HEK293T (cell line): Measurements from ENCODE around the gene TPMT.

Experiments used
- CTCF ChIA-PET: fragments of 350-600 bp; formaldehyde crosslinking; extraction: SDS; loops from one replicate; lab custom pipeline; 2021; ENCODE audit warnings: antibody characterized with exemption, inconsistent platforms; lab: Yijun Ruan, JAX
- POLR2A ChIA-PET: fragments of 350-600 bp; formaldehyde crosslinking; extraction: SDS; loops from one replicate; lab custom pipeline; 2020; ENCODE audit warnings: antibody characterized with exemption, inconsistent platforms; lab: Yijun Ruan, JAX
- DNase-seq: peaks from one replicate; pipeline ENCODE4 v3.0.0; 2012; ENCODE audit warnings: mixed read lengths; ENCODE audit errors: extremely low spot score
- ARNT ChIP-seq: fragments of 450-650 bp; IDR thresholded peaks from 2 replicates; pipeline ENCODE4 v1.6.1; 2017; ENCODE audit warnings: mild to moderate bottlenecking
- BHLHE40 ChIP-seq: fragments of 450-650 bp; IDR thresholded peaks from 2 replicates; pipeline ENCODE4 v1.6.1; 2016; ENCODE audit warnings: mild to moderate bottlenecking, moderate library complexity, borderline replicate concordance
- CTBP1 ChIP-seq: fragments of 450-650 bp; IDR thresholded peaks from 2 replicates; pipeline ENCODE4 v1.6.1; 2016; ENCODE audit warnings: borderline replicate concordance
- ELF4 ChIP-seq: fragments of 450-650 bp; IDR thresholded peaks from 2 replicates; pipeline ENCODE4 v1.6.1; 2017; ENCODE audit warnings: antibody characterized with exemption
- FOXA1 ChIP-seq: fragments of 450-650 bp; IDR thresholded peaks from 2 replicates; pipeline ENCODE4 v1.6.1; 2016; ENCODE audit warnings: mild to moderate bottlenecking
- FOXK2 ChIP-seq: fragments of 450-650 bp; IDR thresholded peaks from 2 replicates; pipeline ENCODE4 v1.6.1; 2016; ENCODE audit warnings: mild to moderate bottlenecking
- FOXM1 ChIP-seq: fragments of 450-650 bp; IDR thresholded peaks from 2 replicates; pipeline ENCODE4 v1.6.1; 2017; ENCODE audit warnings: mild to moderate bottlenecking, borderline replicate concordance
- HDGF ChIP-seq: fragments of 450-650 bp; IDR thresholded peaks from 2 replicates; pipeline ENCODE4 v1.6.1; 2017; ENCODE audit warnings: antibody characterized with exemption, borderline replicate concordance
- L3MBTL2 ChIP-seq: fragments of 450-650 bp; conservative IDR thresholded peaks from 2 replicates; pipeline ENCODE4 v1.6.1; 2016; ENCODE audit warnings: mild to moderate bottlenecking
- LEF1 ChIP-seq: fragments of 450-650 bp; IDR thresholded peaks from 2 replicates; pipeline ENCODE4 v1.6.1; 2017; ENCODE audit warnings: mild to moderate bottlenecking, borderline replicate concordance
- NFRKB ChIP-seq: fragments of 450-650 bp; IDR thresholded peaks from 2 replicates; pipeline ENCODE4 v1.6.1; 2016; ENCODE audit warnings: mild to moderate bottlenecking, moderate library complexity
- SP1 ChIP-seq: fragments of 450-650 bp; IDR thresholded peaks from 2 replicates; pipeline ENCODE4 v1.6.1; 2017
- SUZ12 ChIP-seq: fragments of 450-650 bp; IDR thresholded peaks from 2 replicates; pipeline ENCODE4 v1.6.1; 2016; ENCODE audit warnings: mild to moderate bottlenecking
- TARDBP ChIP-seq: fragments of 450-650 bp; IDR thresholded peaks from 2 replicates; pipeline ENCODE4 v1.6.1; 2016
- ZNF384 ChIP-seq: fragments of 450-650 bp; IDR thresholded peaks from 2 replicates; pipeline ENCODE4 v1.6.1; 2016
- TF ChIP-seq, protein P1 (sequence below): fragments of 450-650 bp; IDR thresholded peaks from 2 replicates; pipeline ENCODE4 v1.6.1; 2016

The TPMT gene

DNA sequence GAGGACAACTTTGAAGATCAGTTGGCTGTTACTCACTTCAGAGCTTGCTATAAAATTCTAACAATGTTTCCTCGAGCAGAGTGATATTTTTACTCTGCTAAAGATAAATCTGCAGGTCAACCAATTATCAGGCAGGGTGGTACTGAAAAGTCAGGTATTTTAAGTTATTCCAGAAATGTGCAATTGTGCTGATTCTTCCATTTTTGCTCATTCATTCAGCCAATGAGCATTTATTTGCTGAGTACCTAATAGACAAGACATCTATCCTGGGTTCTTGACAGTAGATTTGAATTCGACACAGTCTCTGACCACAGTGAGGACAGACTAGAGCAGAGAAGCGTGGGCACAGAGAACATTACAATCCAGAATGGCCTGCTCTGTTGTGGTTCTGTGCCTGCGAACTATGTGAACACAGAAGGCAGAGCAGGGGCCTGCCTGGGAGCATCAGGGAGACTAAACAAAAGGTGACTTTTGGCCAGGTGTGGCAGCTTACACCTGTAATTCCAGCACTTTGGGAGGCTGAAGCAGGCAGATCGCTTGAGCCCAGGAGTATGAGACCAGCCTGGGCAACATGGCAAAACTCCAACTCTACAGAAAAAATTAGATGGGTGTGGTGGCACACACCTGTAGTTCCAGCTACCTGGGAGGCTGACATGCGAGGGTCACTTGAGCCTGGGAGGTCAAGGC is 14.8 kb downstream of the TPMT start:
- CTCF ChIA-PET, result no interaction called here
- TF ChIP-seq FOXA1, result no peak
- POLR2A ChIA-PET, result no interaction called here
- DNase-seq, result no peak

DNA sequence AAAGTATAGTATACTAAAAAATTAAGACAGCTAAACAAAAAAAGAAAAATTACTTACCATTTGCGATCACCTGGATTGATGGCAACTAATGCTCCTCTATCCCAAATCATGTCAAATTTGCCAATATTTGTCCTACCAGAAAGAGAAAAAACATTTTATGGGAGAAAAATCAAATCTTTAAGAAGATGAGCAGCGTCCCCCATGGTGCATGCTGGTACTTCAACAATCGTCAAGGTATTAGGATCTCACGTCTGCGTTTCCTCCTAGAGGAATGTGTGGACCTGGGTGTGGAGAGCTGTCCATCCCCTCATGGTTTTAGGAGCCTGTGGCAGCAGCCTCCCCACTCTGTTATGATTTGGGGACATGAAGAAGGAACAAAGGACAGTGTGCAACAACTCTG is 16.0 kb downstream of the TPMT start:
- ChIA-PET CTCF (interaction anchor here (0.6 to 0.9 kb wide), 2 partner anchors 16 to 36 kb away, joined by 3 to 6 read pairs; no protein-coding TSS in a partner anchor), POLR2A (no interaction called here)
- TF ChIP-seq ARNT, result no peak
- TF ChIP-seq NFRKB, result no peak
- TF ChIP-seq FOXM1, result no peak
- TF ChIP-seq FOXA1, result no peak
- no peak for DNase-seq

DNA sequence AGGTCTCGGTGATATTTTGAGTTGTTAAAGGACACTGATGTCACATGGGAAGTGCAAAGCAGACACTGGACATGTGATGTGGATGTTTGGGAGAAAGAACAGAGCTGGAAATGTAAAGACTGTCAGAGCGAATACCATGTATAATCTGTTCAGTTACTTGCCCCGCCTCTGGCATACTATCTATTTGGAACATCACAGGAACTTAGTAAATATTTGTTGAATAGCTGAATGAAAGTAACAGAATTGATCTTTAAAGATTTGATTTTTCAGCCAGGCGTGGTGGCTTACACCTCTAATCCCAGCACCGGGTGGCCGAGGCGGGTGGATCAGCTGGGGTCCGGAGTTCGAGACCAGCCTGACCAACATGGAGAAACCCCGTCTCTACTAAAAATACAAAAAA is 18.6 kb downstream of the TPMT start:
- no peak for DNase-seq
- TF ChIP-seq FOXA1 (no peak), ARNT (no peak), NFRKB (no peak), CTBP1 (no peak), ELF4 (no peak), SUZ12 (no peak), SP1 (no peak), HDGF (no peak), FOXK2 (no peak), LEF1 (no peak), BHLHE40 (no peak), FOXM1 (no peak), TARDBP (no peak), ZNF384 (no peak), L3MBTL2 (no peak)
- TF ChIP-seq, protein P1, sequence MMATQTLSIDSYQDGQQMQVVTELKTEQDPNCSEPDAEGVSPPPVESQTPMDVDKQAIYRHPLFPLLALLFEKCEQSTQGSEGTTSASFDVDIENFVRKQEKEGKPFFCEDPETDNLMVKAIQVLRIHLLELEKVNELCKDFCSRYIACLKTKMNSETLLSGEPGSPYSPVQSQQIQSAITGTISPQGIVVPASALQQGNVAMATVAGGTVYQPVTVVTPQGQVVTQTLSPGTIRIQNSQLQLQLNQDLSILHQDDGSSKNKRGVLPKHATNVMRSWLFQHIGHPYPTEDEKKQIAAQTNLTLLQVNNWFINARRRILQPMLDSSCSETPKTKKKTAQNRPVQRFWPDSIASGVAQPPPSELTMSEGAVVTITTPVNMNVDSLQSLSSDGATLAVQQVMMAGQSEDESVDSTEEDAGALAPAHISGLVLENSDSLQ, result no peak
- POLR2A ChIA-PET, result no interaction called here
- CTCF ChIA-PET, result interaction anchor here (0.6 kb wide), 1 partner anchor 17 kb away, joined by 4 read pairs; no protein-coding TSS in a partner anchor

DNA sequence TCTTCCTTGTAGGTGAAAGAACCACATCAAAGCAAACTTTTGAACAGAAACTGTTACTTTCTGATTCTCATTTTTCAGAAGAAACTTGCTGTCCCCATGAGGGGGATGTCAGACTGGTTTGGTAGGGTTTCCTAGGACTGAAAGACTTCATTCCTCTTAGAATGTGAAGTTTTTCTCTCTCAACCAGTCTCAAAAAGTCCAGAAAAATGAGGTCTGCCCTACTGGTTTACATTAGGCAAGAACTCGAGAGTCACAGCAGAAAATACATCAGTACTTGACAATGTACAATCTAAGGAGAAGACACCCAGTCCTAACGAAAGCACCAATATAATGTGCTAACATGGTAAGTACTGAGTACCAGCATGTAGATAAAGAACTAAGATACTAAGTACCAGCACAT is 19.7 kb downstream of the TPMT start:
- TF ChIP-seq ARNT, result no peak
- TF ChIP-seq LEF1, result no peak
- no peak for TF ChIP-seq CTBP1
- TF ChIP-seq FOXM1, result no peak
- no peak for TF ChIP-seq FOXA1
- no peak for TF ChIP-seq ELF4
- no peak for TF ChIP-seq SP1
- TF ChIP-seq NFRKB, result no peak
- TF ChIP-seq HDGF, result no peak
- TF ChIP-seq BHLHE40, result no peak
- ChIA-PET POLR2A (no interaction called here), CTCF (no interaction called here)
- DNase-seq, result no peak

DNA sequence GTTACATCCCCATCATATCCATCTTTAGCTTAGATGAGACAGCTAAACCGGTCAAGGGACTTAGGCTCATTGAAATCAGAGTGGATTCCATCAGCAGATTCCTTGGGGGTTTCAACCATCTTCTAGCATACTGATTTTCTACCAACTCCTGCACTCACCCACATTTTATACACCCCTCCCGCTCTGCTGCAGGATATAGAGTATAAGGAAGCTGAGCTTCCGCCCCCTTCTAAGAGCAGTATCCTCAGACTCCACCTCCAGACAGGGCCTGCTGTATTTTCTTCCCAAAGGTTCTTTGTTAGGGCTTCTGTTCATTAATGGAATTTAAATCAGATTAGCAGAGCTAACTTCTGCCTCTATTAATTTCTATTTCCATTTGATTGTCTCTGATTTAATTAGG is 22.5 kb downstream of the TPMT start:
- TF ChIP-seq ELF4 (no peak), NFRKB (no peak), FOXM1 (no peak), FOXA1 (no peak), L3MBTL2 (no peak), SP1 (no peak), BHLHE40 (no peak), HDGF (no peak), LEF1 (no peak)
- POLR2A ChIA-PET, result no interaction called here
- CTCF ChIA-PET, result interaction anchor here (1.1 kb wide), 1 partner anchor 9 kb away, joined by 3 read pairs; no protein-coding TSS in a partner anchor

DNA sequence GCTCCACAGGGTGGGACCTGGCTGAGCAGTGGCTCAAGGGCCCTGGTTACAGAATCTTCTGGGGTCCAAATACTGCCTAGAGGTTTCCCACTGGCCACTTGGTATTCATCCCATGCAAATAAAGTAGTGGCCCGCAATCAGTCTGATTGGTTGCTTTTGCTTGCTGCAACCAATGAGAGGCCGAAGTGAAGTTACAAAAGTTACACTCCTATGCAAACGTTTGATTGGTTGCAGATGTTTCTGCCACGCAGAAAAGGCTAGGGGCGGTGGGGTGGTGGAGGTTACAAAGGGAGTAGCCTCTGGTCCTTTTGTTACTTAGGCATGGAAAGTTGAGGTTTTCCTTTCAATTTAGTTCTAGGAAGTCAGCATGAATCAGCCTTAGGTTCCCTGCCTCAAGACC is 28.8 kb downstream of the TPMT start:
- POLR2A ChIA-PET, result no interaction called here
- CTCF ChIA-PET, result no interaction called here
- no peak for DNase-seq
- TF ChIP-seq LEF1, result no peak
- TF ChIP-seq TARDBP, result no peak
- TF ChIP-seq FOXA1, result no peak
- TF ChIP-seq ELF4, result no peak
- TF ChIP-seq FOXM1, result no peak
- TF ChIP-seq SUZ12, result no peak
- no peak for TF ChIP-seq ZNF384
- TF ChIP-seq FOXK2, result no peak
- no peak for TF ChIP-seq HDGF
- no peak for TF ChIP-seq ARNT
- TF ChIP-seq BHLHE40, result no peak
- TF ChIP-seq L3MBTL2, result no peak
- TF ChIP-seq, protein P1, result no peak
- TF ChIP-seq NFRKB, result no peak
- no peak for TF ChIP-seq SP1
- no peak for TF ChIP-seq CTBP1

More for the DNA sequence above, 22.5 kb downstream of the TPMT start:
- DNase-seq, result no peak
